ENCODE results near the gene TIPARP.
"Not testable (repeated sequence)": the region's sequence is repeated elsewhere in the genome, so short reads cannot be mapped to it uniquely, and the experiment has no call there.

TIPARP gene

DNA sequence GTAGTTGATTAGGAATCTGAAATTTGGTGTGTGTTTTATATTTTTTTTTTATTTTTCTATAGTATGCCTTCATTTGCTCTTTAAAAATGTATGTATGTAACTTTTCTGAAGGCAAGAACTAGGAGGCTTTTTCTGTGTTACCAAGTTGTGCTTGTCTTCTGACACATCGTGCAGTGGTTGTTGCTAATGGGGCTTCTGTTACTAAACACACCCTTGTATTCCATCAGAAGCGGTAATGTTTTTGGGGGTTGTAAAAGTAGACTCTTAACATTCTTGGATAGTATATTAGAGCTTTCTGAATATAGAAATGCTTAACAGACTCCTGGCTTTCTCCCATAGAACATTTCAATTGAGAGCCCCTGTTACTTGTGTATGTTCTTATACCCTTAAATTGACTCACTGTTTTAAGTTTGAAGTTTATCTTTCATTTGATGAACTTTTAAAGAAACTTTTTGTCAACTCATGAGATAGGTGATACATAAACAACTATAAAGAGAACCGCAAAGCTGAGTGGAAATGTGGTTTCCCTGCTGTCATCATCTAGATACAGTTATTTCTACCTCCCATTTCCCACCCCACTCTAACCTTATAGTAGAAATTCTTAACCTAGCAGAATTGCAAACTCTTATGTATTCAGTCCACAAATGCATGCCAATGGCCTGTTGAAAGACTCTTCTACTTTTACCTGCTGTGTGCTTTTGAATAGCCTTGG lies 2.5 kb downstream of the TIPARP start:
- DNase-seq (ENCODE audit: low spot score): no peak

- DNase-seq (ENCODE audit: low spot score): no peak
Measured at GRCh38 chr3:156677536-156677935, 3.1 kb downstream of the TIPARP start.

DNA sequence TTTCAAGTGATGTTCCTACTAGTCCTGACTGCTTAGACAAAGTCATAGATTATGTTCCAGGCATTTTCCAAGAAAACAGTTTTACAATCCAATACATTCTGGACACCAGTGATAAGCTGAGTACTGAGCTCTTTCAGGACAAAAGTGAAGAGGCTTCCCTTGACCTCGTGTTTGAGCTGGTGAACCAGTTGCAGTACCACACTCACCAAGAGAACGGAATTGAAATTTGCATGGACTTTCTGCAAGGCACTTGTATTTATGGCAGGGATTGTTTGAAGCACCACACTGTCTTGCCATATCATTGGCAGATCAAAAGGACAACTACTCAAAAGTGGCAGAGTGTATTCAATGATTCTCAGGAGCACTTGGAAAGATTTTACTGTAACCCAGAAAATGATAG lies 3.8 kb downstream of the TIPARP start:
- DNase-seq (ENCODE audit: low spot score): no peak

- DNase-seq (ENCODE audit: low spot score): no peak
Measured at GRCh38 chr3:156680243-156680914, 6.0 kb downstream of the TIPARP start.

GRCh38 chr3:156681002-156681401 lies 6.6 kb downstream of the TIPARP start:
- no peak for DNase-seq (ENCODE audit: low spot score)

- no peak for DNase-seq (ENCODE audit: low spot score)
Measured at GRCh38 chr3:156682501-156682900, 8.1 kb downstream of the TIPARP start.

- DNase-seq (ENCODE audit: low spot score): no peak
Measured at GRCh38 chr3:156682963-156683362, 8.6 kb downstream of the TIPARP start.

- no peak for DNase-seq (ENCODE audit: low spot score)
Measured at GRCh38 chr3:156685198-156685597, 10.8 kb downstream of the TIPARP start.

DNA sequence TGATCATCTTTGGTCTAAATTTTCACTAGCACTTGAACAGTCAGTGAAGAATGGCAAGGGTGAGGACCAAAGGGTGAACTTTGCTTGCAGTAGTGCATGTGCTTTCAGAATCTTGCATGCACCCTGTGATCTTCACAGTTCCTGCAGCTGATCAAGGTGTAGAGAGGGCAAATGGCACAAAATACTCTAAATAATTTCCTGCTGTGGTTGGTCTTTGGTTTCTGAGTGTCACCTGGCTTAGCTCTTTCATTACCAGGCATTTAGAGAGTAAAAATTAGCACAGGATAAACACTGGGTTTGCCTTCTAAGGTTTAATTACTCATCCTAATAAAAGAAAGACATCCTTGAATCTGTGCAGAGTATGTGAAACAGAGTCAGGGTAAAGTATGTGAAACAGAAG lies 11.4 kb downstream of the TIPARP start:
- no peak for DNase-seq (ENCODE audit: low spot score)

DNA sequence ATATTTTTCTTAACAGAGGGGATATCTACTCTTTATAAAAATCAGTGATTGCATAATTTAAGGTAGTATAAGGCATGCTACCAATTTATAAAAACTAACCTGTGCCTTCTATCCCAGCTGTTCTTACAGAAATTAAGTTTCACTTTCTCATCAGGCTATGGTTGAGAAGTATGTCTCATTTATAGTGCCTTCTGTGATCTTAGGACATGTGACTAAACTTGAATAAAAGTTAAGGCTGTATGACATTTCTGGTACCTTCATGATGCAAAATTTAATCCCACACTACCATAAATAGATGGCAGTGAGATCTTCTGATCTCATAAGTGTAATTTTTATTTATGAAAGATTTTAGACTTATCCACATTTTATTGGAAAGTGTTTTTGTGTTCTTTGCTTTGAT lies 12.6 kb downstream of the TIPARP start:
- no peak for DNase-seq (ENCODE audit: low spot score)

DNA sequence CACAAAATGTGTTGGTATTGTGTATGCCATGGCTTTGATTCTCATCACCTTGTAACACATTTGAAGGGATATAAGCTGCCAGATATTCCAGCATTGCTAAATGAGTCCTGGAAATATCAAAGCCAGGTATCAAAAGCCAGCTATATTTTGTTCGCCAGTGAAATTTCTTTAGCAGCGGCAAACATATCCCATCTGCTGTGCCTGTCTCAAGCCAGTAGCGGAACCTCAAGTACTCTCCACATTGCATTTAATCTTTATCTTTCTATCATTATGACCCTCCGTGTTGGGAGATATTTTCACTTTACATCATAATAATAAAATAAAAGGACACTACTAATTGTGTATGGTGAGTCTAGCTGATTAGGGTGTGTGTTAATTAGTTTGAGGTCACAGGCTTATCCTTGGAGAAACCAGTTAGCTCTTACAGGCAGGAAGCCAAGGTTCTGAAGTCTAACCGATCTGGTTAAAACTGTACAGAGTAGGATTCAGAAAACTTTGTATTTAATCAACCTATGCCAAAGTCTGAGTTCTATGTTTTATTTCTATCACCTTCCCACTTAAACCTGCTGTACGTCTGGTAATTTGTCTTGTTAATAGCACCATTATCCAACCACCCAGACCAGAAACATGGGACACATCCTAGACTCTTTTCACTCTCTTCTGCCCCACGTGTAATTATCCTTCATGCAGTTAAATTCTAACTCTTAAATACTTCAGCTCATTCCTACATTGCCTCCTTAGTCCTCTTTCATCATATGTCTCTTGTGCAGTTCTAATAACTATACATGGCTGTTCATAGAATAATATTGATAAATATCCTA lies 14.5 kb downstream of the TIPARP start:
- DNase-seq (ENCODE audit: low spot score): no peak

DNA sequence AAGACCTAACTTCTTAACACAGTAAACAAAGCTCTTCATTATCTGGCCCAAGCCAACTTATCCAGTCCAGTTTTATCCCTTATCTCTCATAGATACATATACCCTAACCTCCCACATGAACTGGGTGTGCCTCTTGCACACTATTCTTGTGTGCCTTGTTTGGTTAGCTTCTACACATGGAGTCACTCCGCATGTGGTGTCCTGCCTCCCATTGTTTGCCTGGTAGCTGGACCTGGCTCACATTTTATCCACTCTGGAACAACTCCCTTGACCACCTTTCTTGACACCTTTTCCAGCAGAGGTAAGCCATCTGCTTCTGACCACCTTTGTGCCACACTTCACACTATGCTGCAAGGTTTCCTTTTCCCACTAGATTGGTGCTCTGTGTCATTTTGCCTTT lies 15.2 kb downstream of the TIPARP start:
- DNase-seq (ENCODE audit: low spot score): peak; percentile 51

DNA sequence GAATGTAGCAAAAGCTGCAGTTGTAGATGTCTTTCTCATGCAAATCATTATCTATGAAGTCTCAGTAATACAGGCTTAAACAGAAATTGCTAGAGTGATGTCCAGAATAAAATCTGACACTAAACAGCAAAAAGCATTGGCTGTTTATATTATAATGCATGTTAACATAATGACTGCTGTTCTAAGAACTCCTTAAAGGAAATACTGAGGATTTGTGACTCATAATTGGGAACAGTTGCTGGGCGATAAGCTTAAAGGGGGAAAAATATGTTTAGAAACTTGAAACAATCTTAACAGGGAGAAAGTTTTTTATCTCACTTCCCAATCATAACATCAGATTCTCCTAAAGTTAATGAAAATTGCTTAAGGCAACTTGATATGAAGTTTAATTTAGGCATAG lies 17.5 kb downstream of the TIPARP start:
- peak; percentile 78 for DNase-seq (ENCODE audit: low spot score)

DNA sequence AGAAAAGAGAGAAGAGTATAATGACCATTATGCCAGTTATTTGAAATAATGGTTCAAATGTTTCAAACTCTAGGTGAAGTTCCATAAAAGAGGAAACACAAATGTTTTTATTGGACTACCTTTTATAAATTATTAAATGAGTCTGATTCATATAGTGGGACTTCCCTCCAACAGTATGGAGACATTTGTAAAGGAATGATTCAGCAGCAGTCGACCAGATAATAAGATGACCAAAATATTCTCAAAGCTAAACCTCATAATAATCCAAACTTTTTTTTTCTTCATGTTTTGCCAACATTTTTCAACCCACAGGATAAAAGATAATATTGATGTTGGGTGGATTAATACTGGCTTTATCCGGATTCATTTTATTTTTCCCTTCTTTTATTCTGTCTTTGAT lies 18.8 kb downstream of the TIPARP start:
- DNase-seq (ENCODE audit: low spot score): no peak

DNA sequence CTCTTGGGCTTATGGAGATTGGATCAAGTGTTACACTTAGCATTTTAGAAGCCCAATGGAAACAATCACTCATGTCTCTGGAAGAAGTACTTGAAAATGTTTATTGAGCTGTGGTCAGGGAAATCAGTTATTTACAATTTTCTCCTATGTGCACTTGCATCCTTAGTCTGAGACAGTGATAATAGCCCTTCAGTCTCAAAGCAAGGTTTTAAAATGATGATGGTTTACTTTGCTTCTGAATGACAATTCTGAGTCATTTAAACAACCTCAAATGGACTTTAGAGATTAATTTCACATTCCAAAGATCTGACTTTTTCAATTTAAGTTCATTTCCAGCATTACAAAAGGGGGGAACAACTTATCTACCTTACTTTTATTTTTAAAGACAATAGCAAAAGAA lies 20.1 kb downstream of the TIPARP start:
- no peak for DNase-seq (ENCODE audit: low spot score)

GRCh38 chr3:156702367-156702766 lies 28.0 kb downstream of the TIPARP start:
- DNase-seq (ENCODE audit: low spot score): no peak

DNA sequence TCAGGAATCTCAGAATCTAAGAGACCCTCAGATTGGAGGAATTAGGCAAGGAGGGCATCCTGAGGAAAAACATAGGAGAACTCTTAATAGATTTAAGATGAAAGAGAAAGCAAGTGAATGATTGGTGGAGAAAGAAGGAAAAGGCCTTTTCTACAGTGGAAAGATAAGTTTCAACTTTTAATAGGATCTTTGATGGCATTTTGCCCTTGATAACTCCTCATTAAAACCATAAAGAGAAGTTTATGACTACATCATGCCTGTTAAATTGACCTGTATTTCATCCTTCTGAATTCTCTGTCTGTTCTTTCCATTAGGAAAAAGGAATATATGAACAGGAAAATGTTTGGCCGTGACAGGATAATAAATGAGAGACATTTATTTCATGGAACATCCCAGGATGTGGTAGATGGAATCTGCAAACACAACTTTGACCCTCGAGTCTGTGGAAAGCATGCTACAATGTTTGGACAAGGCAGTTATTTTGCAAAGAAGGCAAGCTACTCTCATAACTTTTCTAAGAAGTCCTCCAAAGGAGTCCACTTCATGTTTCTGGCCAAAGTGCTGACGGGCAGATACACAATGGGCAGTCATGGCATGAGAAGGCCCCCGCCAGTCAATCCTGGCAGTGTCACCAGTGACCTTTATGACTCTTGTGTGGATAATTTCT lies 30.1 kb downstream of the TIPARP start:
- no peak for DNase-seq (ENCODE audit: low spot score)

DNA sequence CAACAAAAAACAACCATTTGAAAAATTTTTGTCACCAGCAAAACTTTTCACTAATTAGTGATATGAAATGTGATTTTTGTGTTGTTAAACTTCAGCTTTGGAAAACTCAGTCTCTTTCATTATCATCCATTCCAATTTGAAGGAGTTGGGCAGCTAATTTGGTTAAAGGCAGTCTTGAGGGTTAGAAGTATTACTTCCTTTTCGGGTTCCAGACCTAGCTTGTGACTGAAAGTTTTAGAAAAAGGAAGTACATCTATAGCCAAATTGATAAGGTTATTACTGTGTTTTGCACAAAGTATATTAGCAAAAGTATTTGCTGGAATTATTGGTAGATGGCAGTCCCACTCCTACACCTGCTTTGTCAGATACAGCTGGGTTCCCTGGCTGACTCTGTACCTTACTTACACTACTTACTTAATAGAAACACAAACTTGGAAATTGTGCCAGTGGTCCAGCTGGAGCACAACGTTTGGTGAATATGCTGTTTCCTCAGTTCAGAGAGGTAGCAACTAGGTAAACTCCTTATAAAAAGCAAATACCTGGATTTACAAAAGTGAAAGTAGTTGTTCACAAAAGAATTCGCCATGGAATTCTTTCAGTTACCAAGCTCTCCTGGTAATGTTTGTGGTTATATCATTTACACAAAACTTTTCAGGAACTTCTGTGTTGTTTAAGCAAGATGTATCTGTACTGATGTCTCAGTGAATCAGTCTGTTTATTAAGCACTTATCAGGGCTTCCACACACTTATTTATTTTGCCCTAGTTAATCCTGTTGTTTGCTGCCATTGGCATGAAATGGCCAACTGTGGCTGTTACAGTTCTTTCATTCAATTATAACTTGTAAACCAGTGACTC lies 31.6 kb downstream of the TIPARP start:
- DNase-seq (ENCODE audit: low spot score): no peak

DNA sequence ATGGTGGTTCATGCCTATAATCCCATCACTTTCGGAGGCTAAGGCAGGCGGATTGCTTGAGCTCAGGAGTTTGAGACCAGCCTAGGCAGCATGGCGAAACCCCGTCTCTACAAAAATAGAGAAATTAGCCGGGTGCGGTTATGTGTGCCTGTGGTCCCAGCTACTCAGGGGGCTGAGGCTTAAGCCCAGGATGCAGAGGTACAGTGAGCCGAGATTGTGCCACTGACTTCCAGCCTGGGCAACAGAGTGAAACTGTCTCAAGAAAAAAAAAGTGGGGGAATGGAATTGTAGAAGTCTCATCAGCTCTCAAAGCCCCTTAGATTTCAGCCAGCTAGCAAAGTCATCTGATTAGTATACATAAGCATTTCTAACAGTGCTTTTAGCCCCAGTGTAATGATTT lies 33.2 kb downstream of the TIPARP start:
- no peak for DNase-seq (ENCODE audit: low spot score)

- no peak for DNase-seq (ENCODE audit: low spot score)
Measured at GRCh38 chr3:156710429-156710828, 36.0 kb downstream of the TIPARP start.

DNA sequence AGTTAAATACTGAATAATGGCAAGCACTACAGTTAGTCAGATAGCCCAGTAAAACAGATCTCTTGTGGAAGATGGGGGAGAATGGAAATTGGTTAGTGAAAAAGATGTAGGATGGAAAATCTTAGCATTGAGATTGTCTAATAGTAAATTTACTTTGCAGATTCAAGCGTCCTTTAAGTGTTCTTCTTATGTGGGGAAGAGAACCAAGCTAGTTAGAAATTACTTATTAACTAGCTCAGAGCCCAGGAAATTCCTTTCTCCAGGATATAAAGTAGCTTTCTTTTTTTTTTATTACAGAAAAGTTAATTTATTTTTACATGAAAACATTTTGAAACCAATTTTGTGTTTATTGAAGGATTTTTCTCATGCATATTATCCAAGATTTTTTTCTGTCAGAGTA lies 36.7 kb downstream of the TIPARP start:
- no peak for DNase-seq (ENCODE audit: low spot score)

DNA sequence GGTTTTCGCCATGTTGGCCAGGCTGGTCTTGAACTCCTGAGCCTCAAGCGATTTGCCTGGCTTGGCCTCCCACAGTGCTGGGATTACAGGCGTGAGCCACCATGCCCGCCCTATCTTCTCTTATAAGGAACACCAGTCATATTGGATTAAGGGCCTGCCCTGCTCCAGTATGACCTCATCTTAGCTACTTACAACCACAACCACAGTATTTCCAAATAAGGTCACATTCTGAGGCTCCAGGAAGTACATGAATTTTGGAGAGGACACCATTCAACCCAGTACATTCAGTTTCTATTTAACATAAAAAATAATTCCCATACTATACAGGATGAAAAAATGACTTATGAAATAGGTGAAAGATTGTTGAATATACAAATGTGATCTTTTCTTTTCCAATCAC lies 37.6 kb downstream of the TIPARP start:
- DNase-seq (ENCODE audit: low spot score): not testable (repeated sequence)
